GM10847 (cell line): Measurements from ENCODE around the gene RNF208.

Experiments
- POLR2A ChIP-seq: IDR thresholded peaks from 2 replicates; pipeline ENCODE4 v1.6.1; 2011; ENCODE audit not compliant: insufficient read length; ENCODE audit errors: extremely low read depth

RNF208 gene

DNA sequence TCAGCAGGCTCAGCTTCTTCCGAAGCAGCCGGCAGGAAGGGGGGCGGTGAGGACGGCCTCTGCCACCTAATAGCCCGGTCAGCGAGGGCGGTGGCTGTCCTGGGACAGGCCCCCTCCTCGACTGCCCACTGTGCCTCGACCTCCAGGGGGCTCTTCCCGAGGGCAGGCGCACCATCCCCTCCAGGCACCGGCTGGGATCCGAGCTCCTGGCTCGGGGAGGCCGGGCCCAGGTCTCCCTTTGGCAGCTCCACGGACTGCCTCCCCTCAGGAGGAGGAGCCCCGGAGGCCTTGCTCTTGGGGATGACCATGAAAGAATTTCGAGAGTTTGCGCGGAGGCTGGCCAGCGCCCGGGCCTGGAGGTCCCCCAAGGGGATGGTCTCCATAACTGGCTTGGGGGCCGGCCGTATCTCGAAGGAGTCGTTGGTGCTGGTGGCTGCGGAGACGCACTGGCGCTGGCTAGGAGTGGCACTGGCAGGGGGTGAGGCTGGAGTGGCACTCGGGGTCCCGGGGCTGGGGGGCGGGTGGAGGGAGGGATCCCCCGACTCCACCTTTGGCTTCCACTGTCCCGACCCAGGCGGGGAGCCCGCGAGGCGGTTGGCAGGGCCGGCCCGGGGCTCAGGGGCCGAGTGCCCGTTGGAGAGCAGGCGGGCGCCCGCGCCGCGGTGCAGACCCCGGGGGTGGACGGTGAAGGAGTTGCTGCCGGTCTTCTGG lies 22.5 kb downstream of the RNF208 start:
- no peak for TF ChIP-seq POLR2A

DNA sequence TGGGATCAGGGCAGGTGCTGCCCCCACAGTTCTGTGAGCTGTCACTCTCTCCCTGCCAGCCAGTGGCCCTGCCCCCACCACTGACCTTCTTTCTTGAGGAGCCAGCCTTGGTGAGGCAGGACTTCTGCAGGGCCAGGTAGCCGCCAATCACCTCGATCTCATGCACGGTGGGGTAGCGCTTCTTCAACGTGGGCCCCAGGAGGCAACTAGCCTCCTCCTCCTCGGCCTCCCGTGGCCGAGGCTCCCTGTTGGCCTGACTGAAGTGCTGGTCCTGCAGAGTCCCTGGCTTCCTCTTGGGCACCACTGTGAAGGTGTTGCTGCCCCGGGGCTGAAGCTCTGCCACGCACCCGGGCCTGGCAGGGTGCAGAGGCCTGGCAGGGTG lies 23.1 kb downstream of the RNF208 start:
- TF ChIP-seq POLR2A = no peak

DNA sequence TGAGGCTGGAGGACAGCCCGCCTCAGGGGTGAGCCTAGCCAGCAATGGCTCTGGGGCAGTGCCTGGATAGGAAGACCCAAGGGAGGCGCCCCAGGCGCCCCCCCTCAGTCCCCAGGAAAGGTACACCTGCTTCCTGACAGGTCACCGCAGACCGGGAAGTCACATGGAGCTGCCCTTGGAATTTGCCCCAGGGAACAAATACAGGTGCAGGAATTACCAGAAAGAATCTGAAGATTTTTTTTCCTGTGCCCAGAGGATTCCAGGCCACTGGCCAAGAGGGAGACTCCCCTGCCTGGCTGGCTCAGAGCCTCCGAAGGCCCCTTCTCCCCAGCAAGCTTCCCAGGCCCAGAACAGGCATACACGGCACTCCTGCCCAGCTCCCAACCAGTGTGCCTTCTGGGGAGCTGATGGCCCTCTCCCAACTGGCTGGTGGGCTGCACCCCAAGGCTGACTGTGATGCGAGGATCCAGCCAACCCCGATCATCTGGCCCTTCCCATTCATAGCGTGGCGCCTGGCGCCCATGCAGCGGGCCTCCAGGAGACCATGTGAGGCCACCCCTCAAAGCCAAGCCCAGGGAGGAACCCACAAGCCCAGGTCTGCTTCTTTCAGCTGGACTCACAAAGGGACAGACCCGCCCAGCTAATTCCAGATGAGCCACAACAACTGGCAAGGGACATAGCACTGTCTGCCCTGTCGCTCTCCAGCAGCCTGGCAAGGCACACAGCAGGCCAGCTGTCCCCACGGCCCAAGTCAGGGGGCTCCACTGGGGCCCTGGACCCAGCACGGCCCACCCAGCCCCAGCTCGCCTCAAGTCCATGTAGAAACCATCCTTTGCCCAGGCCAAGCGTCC lies 23.8 kb downstream of the RNF208 start:
- TF ChIP-seq POLR2A = no peak

DNA sequence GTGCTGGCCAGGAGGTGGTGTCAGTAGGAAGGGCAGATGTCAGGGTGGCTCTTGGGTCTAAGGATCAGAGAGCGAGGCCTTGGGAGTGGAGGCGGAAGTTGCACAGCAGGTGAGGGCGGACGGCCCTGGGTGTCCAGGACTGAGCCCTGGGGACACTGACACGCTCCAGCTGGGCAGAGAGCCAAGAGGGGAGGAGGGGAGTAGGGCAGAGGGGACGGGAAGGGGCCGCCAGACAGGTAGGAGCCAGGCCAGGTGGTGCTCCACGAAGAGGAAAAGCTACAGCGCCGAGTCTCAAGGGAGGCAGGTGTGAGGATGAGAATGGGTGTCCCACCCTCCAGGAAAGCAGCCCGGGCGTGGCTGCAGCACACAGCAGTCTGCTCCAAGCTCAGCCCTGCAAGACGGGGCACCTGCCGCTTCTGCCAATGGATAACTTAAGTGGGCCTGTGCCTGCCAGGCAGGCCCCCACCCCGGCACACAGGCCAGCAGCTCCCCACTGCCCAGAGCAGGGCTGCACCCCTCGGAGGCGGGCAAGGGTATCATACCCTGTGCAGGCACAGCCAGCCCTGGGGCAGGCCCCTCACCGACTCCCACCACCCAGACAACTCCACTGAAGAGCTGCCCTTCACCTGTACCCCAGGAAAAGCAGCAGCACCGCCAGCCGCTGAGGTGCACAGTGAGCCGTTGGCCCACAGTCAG lies 26.4 kb downstream of the RNF208 start:
- no peak for TF ChIP-seq POLR2A

DNA sequence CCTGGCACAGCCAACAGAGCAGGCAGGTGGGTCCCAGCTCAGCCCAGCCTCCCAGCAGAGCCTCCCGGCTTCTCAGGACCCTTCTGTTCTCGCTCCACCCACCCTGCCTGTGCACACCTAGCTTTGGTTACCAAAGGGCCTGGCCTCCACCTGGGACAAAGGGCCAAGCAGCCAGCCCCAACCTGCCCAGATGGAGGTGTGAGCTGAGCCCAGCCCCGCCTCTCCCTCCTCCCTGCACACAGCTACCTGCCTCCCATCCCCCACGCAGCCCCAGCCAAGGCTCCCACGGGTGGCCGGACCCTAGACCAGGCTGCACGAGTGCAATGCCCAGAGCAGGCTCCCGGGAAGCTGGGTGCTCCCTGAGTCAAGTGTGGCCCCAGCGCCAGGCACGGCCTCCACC lies 27.1 kb downstream of the RNF208 start:
- TF ChIP-seq POLR2A = no peak

DNA sequence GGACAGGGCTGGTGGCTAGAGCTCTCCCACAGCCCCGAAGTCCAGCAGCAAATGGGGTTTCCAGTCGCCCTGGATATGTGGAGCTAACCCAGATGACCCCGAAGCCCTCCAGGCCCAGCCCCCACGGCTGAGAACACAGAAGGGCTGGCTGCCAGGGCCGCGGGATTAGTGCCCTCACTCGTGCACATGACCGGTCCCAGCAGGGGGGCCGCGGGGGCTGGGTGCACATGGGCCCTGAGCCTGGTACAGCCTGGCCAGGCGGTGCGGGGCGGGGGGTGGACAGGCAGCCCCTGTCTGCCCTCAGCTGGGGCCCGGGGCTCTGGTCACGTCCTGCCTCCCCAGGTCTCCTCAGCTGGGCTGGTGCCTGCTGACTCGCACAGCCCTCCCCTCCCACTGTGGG lies 27.7 kb downstream of the RNF208 start:
- no peak for TF ChIP-seq POLR2A

DNA sequence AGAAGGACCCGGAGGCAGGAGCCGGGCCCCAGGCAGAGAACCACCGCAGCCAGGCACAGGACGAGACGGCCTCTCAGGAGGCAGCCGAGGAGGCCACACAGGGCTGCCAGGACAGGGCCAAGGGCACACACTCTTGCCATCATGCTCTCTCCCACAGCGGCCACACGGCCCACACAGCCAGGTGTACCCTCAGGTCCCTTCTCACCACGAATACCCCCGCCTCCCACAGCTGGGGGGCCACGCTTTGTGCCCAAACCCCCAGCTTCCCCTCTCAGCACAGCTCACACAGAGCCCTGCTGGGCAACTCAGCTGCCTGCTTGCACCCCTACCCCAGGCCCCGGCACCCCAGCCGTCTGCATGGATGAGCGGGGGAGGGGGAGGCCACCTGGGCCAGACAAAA lies 28.3 kb downstream of the RNF208 start:
- TF ChIP-seq POLR2A = no peak

DNA sequence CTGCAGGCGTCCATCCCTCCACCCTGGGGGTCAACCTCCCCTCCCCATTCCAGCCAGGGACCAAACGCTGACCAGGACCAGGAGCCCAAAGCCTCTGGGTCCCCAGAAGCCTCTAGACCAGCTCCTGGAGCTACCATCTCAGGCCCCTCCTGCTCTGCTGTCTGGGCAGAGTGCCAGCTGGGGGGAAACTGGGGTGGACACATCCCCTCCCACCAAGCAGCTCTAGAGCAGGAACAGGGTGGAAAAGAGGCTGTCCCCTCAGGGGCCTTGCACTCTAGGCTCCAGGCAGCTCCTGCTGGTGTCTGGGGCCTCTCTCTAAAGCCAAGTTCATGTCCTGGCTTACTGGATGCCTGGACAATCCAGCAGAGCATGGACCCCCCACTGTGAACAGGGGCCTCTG lies 29.2 kb downstream of the RNF208 start:
- no peak for TF ChIP-seq POLR2A

DNA sequence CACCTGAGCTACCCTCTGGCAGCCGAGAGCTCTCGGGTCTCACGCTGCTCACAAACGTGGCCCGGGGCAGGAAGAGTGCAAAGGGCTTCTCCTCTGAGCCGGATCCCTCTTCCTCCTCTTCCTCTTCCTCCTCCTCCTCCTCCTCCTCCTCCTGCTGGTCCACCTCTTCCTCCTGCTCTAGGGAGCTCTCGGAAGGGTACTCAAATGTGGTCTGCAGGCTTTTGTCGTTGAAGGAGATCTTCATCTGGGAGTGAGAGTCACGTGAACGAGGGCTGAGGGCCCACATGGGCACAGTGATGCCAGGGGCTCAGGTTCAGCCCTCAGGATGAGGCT lies 29.6 kb downstream of the RNF208 start:
- no peak for TF ChIP-seq POLR2A

DNA sequence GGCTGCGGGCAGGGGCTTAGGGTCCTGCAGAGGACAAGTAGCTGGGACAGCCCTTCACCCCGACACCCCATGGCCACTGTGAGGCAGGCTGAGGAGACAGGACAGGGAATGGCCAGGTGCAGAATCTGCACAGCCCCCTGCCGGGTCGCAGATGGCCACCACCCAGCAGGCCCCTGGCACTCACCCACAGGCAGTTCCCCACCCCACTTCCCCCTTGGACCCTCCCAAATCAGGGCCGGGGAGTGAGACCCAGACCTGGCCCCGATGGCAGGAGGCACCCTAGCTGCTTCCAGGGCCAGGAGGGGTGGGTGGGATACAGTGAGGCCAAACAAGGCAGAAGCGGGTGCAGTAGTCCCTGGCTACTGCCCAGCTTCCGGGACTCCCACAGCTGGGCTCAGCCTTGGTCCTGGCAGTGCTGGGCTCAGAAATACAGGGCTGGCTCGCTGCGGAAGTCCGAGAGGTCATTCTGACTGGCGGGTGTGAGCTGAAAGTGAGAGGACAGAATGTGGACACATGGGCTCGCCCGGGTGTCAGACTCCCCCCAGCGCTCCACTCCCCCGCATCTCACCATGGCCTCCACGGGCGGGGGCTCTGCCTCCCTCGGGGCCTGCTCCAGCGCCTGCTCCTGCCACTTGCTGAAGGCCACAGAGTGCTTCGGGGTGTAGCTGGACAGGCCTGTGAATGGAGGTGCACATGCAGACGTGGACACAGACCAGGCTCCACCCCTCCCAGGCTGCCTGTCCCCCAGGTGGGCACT lies 30.2 kb downstream of the RNF208 start:
- no peak for TF ChIP-seq POLR2A

DNA sequence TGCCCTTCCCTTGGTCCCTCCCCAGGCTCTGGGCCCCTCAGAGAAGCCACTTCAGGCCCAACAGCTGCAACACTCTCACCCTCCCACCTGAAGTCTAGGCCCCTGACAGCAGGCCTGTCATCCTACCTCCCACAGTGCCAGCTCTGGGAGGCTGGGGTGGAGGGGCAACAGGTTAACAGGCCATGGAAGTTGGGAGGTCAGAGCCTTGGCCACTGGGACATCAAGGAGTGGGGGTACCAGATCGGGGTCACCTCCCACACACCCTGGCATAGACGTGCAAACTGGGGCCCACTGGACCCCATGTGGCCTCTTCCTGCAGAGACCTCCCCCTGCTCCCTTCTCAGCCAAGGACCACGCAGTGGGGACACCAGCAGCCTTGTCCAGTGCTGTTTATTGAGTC lies 30.8 kb downstream of the RNF208 start:
- no peak for TF ChIP-seq POLR2A

DNA sequence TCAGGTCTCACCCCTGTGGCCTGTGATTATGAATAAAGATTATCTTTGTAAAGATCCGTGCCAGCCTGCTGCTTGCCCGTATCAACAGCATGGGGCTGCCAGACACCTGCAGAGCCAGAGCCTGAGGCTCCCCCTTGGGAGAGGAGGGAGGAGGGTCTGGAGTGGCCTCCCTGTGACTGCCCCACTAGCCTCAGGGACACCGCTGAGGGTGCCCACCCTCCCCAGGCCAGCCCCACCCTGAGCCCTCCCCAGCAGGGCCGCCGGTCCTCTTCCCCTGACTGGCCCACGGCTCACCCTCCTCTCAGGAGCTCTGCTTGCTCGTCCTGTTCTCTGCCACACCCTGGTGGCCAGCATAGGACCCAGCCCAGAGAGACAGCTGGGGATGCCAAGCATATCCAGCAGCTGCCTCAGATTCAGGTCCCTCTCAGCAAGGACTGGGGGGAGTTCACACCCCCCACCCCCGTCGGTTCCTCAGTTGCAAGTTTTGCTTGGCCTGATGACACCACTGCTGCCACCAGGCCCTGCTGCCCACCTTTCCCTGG lies 31.7 kb downstream of the RNF208 start:
- no peak for TF ChIP-seq POLR2A

DNA sequence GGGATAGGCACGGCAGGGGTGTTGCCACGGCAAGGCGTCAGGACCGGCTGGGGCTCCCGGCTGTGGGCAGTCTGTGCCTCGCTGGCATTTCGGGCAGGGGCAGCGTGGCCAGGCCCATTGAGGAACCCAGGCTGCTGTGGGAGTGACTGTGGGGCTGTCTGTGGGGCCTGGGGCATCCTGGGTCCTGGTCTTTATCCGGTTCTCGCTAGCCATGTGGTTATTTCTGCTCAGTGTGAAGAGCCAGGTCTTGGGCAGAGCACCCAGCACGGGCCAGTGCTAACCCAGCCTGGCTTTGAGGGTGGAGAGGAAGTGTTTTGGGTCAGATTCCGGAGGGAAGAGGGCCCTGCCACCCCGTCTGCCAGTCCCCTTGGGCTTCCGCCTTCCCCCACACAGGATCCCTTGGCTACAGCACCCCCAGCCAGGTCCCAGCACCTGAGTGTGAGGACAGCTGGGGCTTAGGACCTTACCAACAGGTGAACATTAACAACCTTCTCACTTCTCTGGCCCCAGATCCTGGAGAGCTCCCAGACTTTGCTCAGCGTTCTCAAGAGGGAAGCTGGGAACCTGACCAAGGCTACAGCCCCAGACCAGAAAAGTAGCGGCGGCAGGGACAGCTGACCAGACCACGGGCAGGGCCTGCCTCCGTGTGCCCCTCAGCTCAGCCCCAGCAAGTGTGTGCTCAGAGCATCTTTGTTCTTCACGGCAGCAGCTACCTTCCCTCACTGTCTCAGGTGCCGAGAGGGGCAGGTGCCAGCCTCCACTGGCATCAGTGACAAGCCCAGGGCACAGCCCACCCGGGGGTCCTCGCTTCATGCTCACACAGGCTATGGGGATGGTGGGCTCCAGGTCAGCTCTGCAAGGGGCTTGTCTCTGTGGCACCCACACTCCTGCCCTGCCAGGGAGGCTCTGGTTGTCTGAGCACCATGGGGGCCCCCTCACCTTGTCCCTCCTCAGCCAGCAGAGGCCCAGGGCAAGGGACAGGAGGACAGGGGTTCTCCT lies 32.4 kb downstream of the RNF208 start:
- no peak for TF ChIP-seq POLR2A
